SKM-1 (cell line): ENCODE results near the gene FBXL19.

Source experiments
- DNase-seq: peaks from one replicate; lab custom pipeline; 2025; ENCODE audit not compliant: unreplicated experiment; lab: John Stamatoyannopoulos, UW

Gene FBXL19

GRCh38 chr16:30985401-30986128, 62.2 kb downstream of the FBXL19 start:
- DNase-seq = no peak

GRCh38 chr16:30986129-30986991, 63.0 kb downstream of the FBXL19 start:
- DNase-seq = no peak

- no peak for DNase-seq
Measured at GRCh38 chr16:30987581-30988190, 64.3 kb downstream of the FBXL19 start.

GRCh38 chr16:30989469-30990047, 66.2 kb downstream of the FBXL19 start:
- no peak for DNase-seq

- no peak for DNase-seq
Measured at GRCh38 chr16:30990105-30990504, 66.7 kb downstream of the FBXL19 start.

- DNase-seq = no peak
Measured at GRCh38 chr16:30991052-30991451, 67.7 kb downstream of the FBXL19 start.

GRCh38 chr16:30992276-30992780, 69.0 kb downstream of the FBXL19 start:
- no peak for DNase-seq

- DNase-seq = peak; percentile 53
Measured at GRCh38 chr16:30992931-30993816, 69.8 kb downstream of the FBXL19 start.

GRCh38 chr16:30995927-30996323, 72.6 kb downstream of the FBXL19 start:
- no peak for DNase-seq

GRCh38 chr16:30996324-30996984, 73.1 kb downstream of the FBXL19 start:
- DNase-seq = no peak

GRCh38 chr16:30996985-30997724, 73.8 kb downstream of the FBXL19 start:
- DNase-seq = peak; percentile 44

GRCh38 chr16:30997725-30998711, 74.6 kb downstream of the FBXL19 start:
- DNase-seq = no peak
